Transverse colon (tissue), 3 donors: ENCODE data around the gene SPECC1.

ENCODE experiments used
- POLR2A ChIP-seq: fragments of 450-650 bp; IDR thresholded peaks from one replicate; pipeline ENCODE4 v1.6.1; 2016; ENCODE audit warnings: antibody characterized with exemption, mild to moderate bottlenecking, moderate library complexity
- TF ChIP-seq, protein P1 (sequence below), 5 experiments: fragments of 200-600 bp in 3 of 5; fragments of 450-650 bp in 2 of 5; sonication (generic) in 3 of 5; IDR thresholded peaks; 1 replicate in 2 of 5; 2 replicates in 3 of 5; pipeline ENCODE4 v1.5.1; 2016 to 2017; ENCODE audit warnings: antibody characterized with exemption in 5 of 5, inconsistent platforms in 3 of 5, mild to moderate bottlenecking in 2 of 5, moderate library complexity in 1 of 5

- TF ChIP-seq, protein P1, sequence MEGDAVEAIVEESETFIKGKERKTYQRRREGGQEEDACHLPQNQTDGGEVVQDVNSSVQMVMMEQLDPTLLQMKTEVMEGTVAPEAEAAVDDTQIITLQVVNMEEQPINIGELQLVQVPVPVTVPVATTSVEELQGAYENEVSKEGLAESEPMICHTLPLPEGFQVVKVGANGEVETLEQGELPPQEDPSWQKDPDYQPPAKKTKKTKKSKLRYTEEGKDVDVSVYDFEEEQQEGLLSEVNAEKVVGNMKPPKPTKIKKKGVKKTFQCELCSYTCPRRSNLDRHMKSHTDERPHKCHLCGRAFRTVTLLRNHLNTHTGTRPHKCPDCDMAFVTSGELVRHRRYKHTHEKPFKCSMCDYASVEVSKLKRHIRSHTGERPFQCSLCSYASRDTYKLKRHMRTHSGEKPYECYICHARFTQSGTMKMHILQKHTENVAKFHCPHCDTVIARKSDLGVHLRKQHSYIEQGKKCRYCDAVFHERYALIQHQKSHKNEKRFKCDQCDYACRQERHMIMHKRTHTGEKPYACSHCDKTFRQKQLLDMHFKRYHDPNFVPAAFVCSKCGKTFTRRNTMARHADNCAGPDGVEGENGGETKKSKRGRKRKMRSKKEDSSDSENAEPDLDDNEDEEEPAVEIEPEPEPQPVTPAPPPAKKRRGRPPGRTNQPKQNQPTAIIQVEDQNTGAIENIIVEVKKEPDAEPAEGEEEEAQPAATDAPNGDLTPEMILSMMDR (IDR thresholded peaks at IDR 0.05): no peak
- TF ChIP-seq POLR2A: no peak
Observed at GRCh38 chr17:20306924-20307323, 297.8 kb downstream of the SPECC1 start.
